ENCODE data around the gene SIPA1L2. TPM values are rescaled to one million over a fixed set of nuclear protein-coding genes. Genes with fewer than 3 reads are reported as not detected.

Gene SIPA1L2
- polyA plus RNA-seq, 1 donor = 14.3 TPM

DNA sequence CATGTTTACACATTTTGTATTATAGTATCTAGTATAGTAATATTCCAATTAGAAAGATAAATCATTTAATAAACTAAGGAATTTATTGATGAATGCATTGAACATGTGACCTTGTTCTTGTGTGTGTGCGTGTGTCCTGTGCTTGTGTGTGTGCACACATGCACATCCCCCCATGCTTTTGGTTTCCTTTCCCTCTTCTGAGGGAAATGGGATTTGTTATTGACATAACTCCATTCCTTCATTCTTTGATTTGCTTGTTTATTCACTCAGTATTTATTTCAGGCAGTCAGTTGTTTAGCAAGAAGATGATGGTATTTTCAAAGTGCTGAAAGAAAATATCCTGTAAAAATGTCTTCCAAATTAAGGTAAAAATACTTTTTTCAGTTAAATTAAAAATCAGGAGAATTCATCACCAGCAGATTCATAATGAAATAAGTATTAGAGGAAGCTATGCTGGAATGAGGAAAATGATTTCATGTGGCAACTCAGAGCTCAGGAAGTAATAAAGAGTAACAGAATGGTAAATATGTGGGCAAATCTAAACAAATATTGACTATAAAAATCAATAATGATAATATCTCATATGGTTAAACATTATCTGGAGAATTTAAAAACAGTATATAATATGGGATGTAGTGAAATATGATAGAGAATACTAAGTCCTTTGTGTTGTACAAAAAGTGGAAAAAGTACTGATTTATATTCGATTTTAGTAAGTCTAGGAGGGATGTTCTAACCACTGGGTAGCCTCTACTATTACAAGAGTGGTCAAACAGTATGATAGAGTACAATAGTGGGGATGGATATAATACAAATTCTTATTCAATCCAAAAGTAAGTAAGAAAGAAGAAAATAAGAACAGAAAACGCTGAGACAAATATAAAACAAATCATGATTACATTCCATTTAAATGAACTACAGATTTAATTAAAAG, 35.2 kb upstream of the SIPA1L2 start:
- 94% methylated on average over 2 of the region's 3 CpGs for WGBS (ENCODE audit: insufficient coverage, low lambda C conversion rate)
- no peak for DNase-seq
- Histone ChIP-seq H3K9me3 (ENCODE audit: control insufficient read depth, low read depth, low read length) (no peaks in the 10 kb centered on the region), H3K27ac (ENCODE audit: low read length) (no peak overlapping the region), H3K4me1 (ENCODE audit: control insufficient read depth, insufficient read depth, low read length) (no peaks in the 10 kb centered on the region), H3K4me3 (ENCODE audit: low read length) (no peak overlapping the region), H3K36me3 (ENCODE audit: control insufficient read depth, insufficient read depth, low read length) (no peaks in the 10 kb centered on the region), H3K27me3 (ENCODE audit: control insufficient read depth, insufficient read depth, low read length) (no peaks in the 10 kb centered on the region)

DNA sequence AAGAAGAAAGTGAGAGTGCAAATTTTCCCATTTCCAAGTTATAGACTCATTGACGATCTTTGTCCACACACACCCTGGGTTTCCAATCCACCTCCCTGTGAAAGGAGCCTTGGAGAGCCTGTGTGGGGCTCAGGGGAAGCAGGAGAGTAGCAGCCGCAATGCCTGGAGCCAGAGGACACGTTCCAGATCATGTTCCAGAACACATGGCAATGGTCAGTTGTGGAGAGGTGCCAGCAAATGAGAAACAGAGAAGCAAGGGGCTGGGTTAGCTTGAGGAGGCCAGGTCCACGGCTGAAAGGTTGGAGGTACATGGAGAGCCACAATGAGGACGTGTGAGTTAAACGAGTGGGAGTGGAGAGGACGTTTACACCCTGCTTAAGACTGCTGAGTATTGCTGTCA, 33.0 kb upstream of the SIPA1L2 start:
- WGBS (ENCODE audit: insufficient coverage, low lambda C conversion rate) = no CpG with 5 or more reads among the region's 7 CpGs
- Histone ChIP-seq H3K4me3 (ENCODE audit: low read length) (no peak overlapping the region), H3K9me3 (ENCODE audit: control insufficient read depth, low read depth, low read length) (no peaks in the 10 kb centered on the region), H3K27ac (ENCODE audit: low read length) (no peak overlapping the region), H3K4me1 (ENCODE audit: control insufficient read depth, insufficient read depth, low read length) (no peaks in the 10 kb centered on the region), H3K36me3 (ENCODE audit: control insufficient read depth, insufficient read depth, low read length) (no peaks in the 10 kb centered on the region), H3K27me3 (ENCODE audit: control insufficient read depth, insufficient read depth, low read length) (no peaks in the 10 kb centered on the region)
- DNase-seq = no peak

DNA sequence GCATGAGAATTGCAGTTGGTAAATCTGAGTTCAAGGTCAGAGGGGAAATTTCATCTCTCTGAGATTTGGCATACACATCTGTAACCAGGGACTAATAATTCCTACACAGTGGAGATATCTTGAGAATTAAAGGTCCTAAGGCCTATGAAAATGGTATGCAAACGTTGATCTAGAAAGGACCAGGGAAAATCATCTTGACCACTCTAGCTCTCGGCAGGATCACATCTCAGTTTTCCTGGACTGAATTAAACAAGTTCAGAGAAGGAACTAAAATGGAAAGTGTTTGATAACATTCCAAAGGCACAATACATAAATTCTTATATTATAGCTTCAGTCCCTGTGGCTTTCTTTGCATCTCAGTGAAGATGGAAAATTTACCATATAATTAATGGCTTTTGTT, 28.5 kb upstream of the SIPA1L2 start:
- no peak for DNase-seq
- H3K9me3 ChIP-seq (ENCODE audit: control insufficient read depth, low read depth, low read length) = no peaks in the 10 kb centered on the region
- no peak overlapping the region for H3K4me3 ChIP-seq (ENCODE audit: low read length)
- no CpG with 5 or more reads among the region's 2 CpGs for WGBS (ENCODE audit: insufficient coverage, low lambda C conversion rate)
- no peaks in the 10 kb centered on the region for H3K36me3 ChIP-seq (ENCODE audit: control insufficient read depth, insufficient read depth, low read length)
- no peaks in the 10 kb centered on the region for H3K27me3 ChIP-seq (ENCODE audit: control insufficient read depth, insufficient read depth, low read length)
- H3K4me1 ChIP-seq (ENCODE audit: control insufficient read depth, insufficient read depth, low read length) = peaks cover 4% of the 10 kb centered on the region
- no peak overlapping the region for H3K27ac ChIP-seq (ENCODE audit: low read length)

DNA sequence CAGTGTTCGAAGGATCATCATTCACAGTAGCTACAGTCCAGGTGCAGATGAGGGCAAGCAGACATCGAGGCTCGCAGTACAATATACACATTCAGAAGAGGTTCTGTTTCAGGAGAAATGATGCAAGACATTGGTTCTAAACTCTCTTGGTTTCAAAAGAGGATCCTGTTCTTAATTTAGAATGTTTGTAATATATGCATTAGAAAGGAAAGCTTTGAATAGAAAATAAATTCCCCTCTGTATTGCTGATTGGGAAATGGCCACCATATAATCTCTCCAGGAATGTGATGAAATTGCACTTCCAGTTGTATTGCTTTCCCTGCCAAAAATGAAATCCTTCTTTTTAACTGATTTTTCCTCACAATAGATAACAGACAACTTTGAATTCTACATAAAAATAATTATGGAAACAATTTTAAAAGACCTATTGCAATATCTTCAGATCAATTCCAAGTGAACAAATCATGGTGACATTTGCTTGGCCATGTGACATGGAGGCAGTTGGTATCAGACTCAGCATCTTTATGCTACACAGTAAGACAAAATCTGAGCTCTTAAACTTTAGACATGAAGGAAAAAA, 27.6 kb upstream of the SIPA1L2 start:
- Histone ChIP-seq H3K4me1 (ENCODE audit: control insufficient read depth, insufficient read depth, low read length) (peaks cover 4% of the 10 kb centered on the region), H3K9me3 (ENCODE audit: control insufficient read depth, low read depth, low read length) (no peaks in the 10 kb centered on the region), H3K27me3 (ENCODE audit: control insufficient read depth, insufficient read depth, low read length) (no peaks in the 10 kb centered on the region), H3K36me3 (ENCODE audit: control insufficient read depth, insufficient read depth, low read length) (no peaks in the 10 kb centered on the region), H3K27ac (ENCODE audit: low read length) (no peak overlapping the region), H3K4me3 (ENCODE audit: low read length) (no peak overlapping the region)
- no CpG with 5 or more reads among the region's 3 CpGs for WGBS (ENCODE audit: insufficient coverage, low lambda C conversion rate)
- no peak for DNase-seq

DNA sequence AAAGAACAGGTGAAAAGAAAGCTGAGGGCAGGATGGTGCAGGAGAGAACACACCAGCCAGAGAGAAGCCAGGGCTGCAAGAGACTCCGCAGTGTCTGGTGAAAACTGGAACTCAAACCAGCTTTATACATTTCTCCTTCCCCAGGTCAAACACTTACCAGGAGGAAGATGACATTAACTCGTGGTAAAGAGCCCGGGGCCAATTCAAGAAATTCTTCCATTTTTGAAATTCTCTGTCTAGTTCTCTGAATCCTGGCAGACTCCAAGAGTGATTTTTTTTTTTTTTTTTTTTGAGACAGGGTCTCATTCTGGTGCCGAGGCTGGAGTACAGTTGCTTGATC, 25.8 kb upstream of the SIPA1L2 start:
- Histone ChIP-seq H3K4me3 (ENCODE audit: low read length) (no peak overlapping the region), H3K27me3 (ENCODE audit: control insufficient read depth, insufficient read depth, low read length) (no peaks in the 10 kb centered on the region), H3K36me3 (ENCODE audit: control insufficient read depth, insufficient read depth, low read length) (no peaks in the 10 kb centered on the region), H3K9me3 (ENCODE audit: control insufficient read depth, low read depth, low read length) (no peaks in the 10 kb centered on the region), H3K4me1 (ENCODE audit: control insufficient read depth, insufficient read depth, low read length) (peaks cover 4% of the 10 kb centered on the region), H3K27ac (ENCODE audit: low read length) (no peak overlapping the region)
- no peak for DNase-seq
- WGBS (ENCODE audit: insufficient coverage, low lambda C conversion rate) = no CpG with 5 or more reads among the region's 4 CpGs

DNA sequence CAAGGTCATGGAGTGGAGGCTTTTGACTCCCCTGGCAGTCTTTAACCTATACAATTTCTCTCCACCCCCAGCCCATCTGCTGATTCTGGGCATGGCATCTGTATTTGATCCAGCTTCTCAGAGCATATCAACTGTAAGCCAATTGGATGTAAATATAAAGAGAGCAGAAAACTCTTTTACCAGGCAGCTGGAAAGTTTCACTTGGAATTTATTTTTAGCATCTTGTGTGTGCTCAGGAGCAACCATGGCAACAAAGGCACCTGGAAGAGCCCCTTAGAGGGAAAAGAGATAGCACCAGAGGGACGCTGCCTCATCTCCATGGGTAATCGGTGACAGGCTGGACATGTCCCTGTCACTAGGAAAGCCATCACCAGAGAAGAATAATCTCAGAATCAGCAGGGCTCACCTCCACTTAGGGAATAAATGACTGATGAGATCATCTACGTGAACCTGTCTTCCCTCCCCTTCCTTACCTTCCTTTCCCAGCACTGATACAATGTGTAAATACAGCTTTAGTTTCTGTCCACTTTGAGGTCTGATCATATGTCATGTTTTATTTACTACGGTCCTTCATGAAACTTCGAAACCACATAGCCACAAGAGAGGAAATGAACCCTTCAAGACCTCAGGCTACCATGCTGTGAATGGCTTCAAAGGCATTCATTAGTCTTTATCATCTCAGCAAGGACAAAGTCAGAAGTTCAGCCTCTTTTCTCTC, 25.3 kb upstream of the SIPA1L2 start:
- H3K36me3 ChIP-seq (ENCODE audit: control insufficient read depth, insufficient read depth, low read length) = no peaks in the 10 kb centered on the region
- peak in 1 of 2 donors; percentile 37 for DNase-seq
- H3K4me3 ChIP-seq (ENCODE audit: low read length) = no peak overlapping the region
- 20% methylated on average over 1 of the region's 5 CpGs for WGBS (ENCODE audit: insufficient coverage, low lambda C conversion rate)
- peaks cover 4% of the 10 kb centered on the region for H3K4me1 ChIP-seq (ENCODE audit: control insufficient read depth, insufficient read depth, low read length)
- no peaks in the 10 kb centered on the region for H3K27me3 ChIP-seq (ENCODE audit: control insufficient read depth, insufficient read depth, low read length)
- no peak overlapping the region for H3K27ac ChIP-seq (ENCODE audit: low read length)
- H3K9me3 ChIP-seq (ENCODE audit: control insufficient read depth, low read depth, low read length) = no peaks in the 10 kb centered on the region

DNA sequence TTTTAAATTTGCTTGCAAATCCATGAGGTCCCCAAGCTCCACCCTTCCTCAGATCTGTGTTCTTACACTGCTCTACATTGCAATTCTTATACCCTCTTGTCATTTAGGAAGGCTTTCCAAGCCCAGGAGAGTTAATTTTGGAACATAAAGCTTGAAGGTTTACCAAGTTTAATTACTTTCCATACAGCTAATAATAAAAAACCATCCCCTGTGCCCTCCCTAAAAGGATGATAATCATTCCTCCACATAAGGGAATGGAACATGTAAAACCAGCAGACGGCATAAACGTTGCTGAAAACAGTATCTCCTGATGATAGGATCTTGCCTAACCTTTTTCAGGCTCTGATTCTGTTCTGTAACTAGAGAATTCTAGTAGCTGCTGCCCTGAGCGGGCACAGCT, 23.9 kb upstream of the SIPA1L2 start:
- peaks cover 4% of the 10 kb centered on the region for H3K4me1 ChIP-seq (ENCODE audit: control insufficient read depth, insufficient read depth, low read length)
- H3K9me3 ChIP-seq (ENCODE audit: control insufficient read depth, low read depth, low read length) = no peaks in the 10 kb centered on the region
- no peaks in the 10 kb centered on the region for H3K36me3 ChIP-seq (ENCODE audit: control insufficient read depth, insufficient read depth, low read length)
- no peak overlapping the region for H3K4me3 ChIP-seq (ENCODE audit: low read length)
- no peak for DNase-seq
- 100% methylated on average over 1 of the region's 3 CpGs for WGBS (ENCODE audit: insufficient coverage, low lambda C conversion rate)
- H3K27ac ChIP-seq (ENCODE audit: low read length) = no peak overlapping the region
- H3K27me3 ChIP-seq (ENCODE audit: control insufficient read depth, insufficient read depth, low read length) = no peaks in the 10 kb centered on the region

DNA sequence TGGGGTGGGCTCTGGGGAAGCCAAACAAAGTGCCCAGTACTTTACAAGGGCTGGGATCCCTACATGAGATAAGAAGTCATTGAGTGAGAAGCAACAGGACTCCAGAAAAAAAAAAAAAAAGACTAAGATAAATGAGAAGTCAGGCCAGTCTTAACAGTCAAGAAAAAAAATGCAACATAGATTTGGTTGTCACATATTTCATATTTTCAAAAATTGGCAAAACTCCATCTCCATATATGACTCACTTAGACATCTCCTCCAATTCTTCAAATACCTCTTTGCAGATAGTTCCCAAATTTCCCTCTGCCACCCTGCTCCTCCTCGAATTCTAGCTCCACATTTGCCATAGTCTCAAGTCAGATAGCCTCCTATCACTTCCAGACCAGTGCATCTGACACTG, 20.9 kb upstream of the SIPA1L2 start:
- Histone ChIP-seq H3K4me1 (ENCODE audit: control insufficient read depth, insufficient read depth, low read length) (peaks cover 4% of the 10 kb centered on the region), H3K4me3 (ENCODE audit: low read length) (no peak overlapping the region), H3K27ac (ENCODE audit: low read length) (no peak overlapping the region), H3K9me3 (ENCODE audit: control insufficient read depth, low read depth, low read length) (no peaks in the 10 kb centered on the region), H3K36me3 (ENCODE audit: control insufficient read depth, insufficient read depth, low read length) (no peaks in the 10 kb centered on the region), H3K27me3 (ENCODE audit: control insufficient read depth, insufficient read depth, low read length) (no peaks in the 10 kb centered on the region)
- DNase-seq = no peak
- WGBS (ENCODE audit: insufficient coverage, low lambda C conversion rate) = 80% methylated on average over 1 of the region's 1 CpG

DNA sequence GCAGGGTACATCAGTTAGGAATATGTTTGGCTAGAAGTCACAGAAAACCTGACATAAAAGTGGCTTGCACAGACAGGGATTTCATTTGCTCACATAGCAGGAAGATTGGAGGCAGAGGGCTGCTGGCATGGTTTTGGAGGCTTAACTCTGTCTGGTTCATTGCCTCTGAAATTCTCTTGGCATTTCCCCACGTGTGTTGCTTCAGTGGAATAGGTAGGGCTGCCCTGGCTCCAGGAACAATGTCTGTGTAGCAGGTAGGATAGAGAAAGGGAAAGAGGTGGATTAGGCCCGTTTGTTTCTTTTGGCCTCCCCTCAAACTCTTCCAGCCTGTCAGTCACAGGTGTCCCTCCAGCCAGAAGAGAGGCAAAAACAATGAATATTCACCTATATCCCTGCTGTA, 20.5 kb upstream of the SIPA1L2 start:
- Histone ChIP-seq H3K9me3 (ENCODE audit: control insufficient read depth, low read depth, low read length) (no peaks in the 10 kb centered on the region), H3K4me1 (ENCODE audit: control insufficient read depth, insufficient read depth, low read length) (peaks cover 3% of the 10 kb centered on the region), H3K36me3 (ENCODE audit: control insufficient read depth, insufficient read depth, low read length) (no peaks in the 10 kb centered on the region), H3K4me3 (ENCODE audit: low read length) (no peak overlapping the region), H3K27me3 (ENCODE audit: control insufficient read depth, insufficient read depth, low read length) (no peaks in the 10 kb centered on the region), H3K27ac (ENCODE audit: low read length) (no peak overlapping the region)
- no CpG with 5 or more reads among the region's 2 CpGs for WGBS (ENCODE audit: insufficient coverage, low lambda C conversion rate)
- DNase-seq = no peak

DNA sequence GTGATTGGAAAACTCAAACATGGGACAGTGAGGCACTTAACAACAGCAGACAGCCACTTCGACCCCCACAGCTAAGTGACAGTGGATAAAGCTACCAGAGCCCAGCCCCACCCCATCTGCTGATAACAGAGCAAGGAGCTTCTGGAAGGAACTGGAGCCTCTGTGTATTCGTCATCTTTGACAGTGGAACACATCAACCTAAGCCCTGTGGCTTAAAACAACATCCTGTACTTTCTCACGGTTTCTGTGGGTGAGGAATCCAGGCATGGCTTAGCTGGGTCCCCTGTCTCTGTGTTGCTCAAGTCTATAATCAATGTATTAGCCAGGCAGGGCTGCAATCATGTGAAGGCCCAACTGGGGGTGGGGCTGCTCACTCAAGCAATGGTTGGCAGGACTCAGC, 18.4 kb upstream of the SIPA1L2 start:
- Histone ChIP-seq H3K9me3 (ENCODE audit: control insufficient read depth, low read depth, low read length) (no peaks in the 10 kb centered on the region), H3K27ac (ENCODE audit: low read length) (no peak overlapping the region), H3K36me3 (ENCODE audit: control insufficient read depth, insufficient read depth, low read length) (no peaks in the 10 kb centered on the region), H3K27me3 (ENCODE audit: control insufficient read depth, insufficient read depth, low read length) (no peaks in the 10 kb centered on the region), H3K4me3 (ENCODE audit: low read length) (no peak overlapping the region), H3K4me1 (ENCODE audit: control insufficient read depth, insufficient read depth, low read length) (no peaks in the 10 kb centered on the region)
- no peak for DNase-seq
- no CpG with 5 or more reads among the region's 3 CpGs for WGBS (ENCODE audit: insufficient coverage, low lambda C conversion rate)
